HG02763 (cell line): ENCODE measurements around the gene PHOX2A.
"Not testable (repeated sequence)": the region's sequence is repeated elsewhere in the genome, so short reads cannot be mapped to it uniquely, and the experiment has no call there.

Experiments
- ATAC-seq: cut with Tn5 transposase; IDR thresholded peaks from one replicate; pipeline ENCODE4 v1.9.1; 2021; ENCODE audit warnings: mild to moderate bottlenecking, moderate library complexity; ENCODE audit not compliant: unreplicated experiment

Gene PHOX2A

GRCh38 chr11:72223615-72224563, 20.1 kb downstream of the PHOX2A start:
- ATAC-seq = peak; percentile 51

- ATAC-seq = peak; percentile 68
Measured at GRCh38 chr11:72222907-72223614, 20.9 kb downstream of the PHOX2A start.

- ATAC-seq = no peak
Measured at GRCh38 chr11:72222106-72222891, 21.7 kb downstream of the PHOX2A start.

- ATAC-seq = no peak
Measured at GRCh38 chr11:72221386-72222075, 22.4 kb downstream of the PHOX2A start.

GRCh38 chr11:72220696-72221363, 23.1 kb downstream of the PHOX2A start:
- no peak for ATAC-seq

- ATAC-seq = no peak
Measured at GRCh38 chr11:72218251-72218745, 25.7 kb downstream of the PHOX2A start.

- no peak for ATAC-seq
Measured at GRCh38 chr11:72217841-72218240, 26.1 kb downstream of the PHOX2A start.

GRCh38 chr11:72216638-72217037, 27.3 kb downstream of the PHOX2A start, which contains the start of gene FOLR2:
Gene FOLR2 (plus strand): TSS chr11:72216794. CDS start chr11:72218585, 1,791 bp downstream.
- ATAC-seq = no peak

GRCh38 chr11:72209101-72209500, 34.9 kb downstream of the PHOX2A start:
- ATAC-seq = no peak

- no peak for ATAC-seq
Measured at GRCh38 chr11:72208281-72208680, 35.7 kb downstream of the PHOX2A start.

- not testable (repeated sequence) for ATAC-seq
Measured at GRCh38 chr11:72206794-72207193, 37.2 kb downstream of the PHOX2A start.

- ATAC-seq = no peak
Measured at GRCh38 chr11:72204886-72205285, 39.1 kb downstream of the PHOX2A start.

- no peak for ATAC-seq
Measured at GRCh38 chr11:72203163-72203562, 40.8 kb downstream of the PHOX2A start.

GRCh38 chr11:72202571-72202970, 41.4 kb downstream of the PHOX2A start:
- no peak for ATAC-seq

GRCh38 chr11:72201445-72201844, 42.5 kb downstream of the PHOX2A start:
- ATAC-seq = not testable (repeated sequence)

GRCh38 chr11:72195518-72196270, 48.3 kb downstream of the PHOX2A start:
- no peak for ATAC-seq

GRCh38 chr11:72191961-72192381, 52.0 kb downstream of the PHOX2A start, which contains the start of gene FOLR1:
Gene FOLR1 (plus strand): TSS chr11:72192140. CDS start chr11:72192174, 34 bp downstream.
- ATAC-seq = no peak

- ATAC-seq = no peak
Measured at GRCh38 chr11:72190631-72191071, 53.3 kb downstream of the PHOX2A start.
